Brain microvascular endothelial cell (primary cell): ENCODE measurements around the gene LRTM2.

Experiments used
- DNase-seq: peaks from one replicate; pipeline ENCODE4 v3.0.0-alpha.2; 2020
- H3K27ac ChIP-seq: fragments of 250-450 bp; sonication (Bioruptor Pico); 2 replicates; pipeline ENCODE4 v1.5.1; 2020; ENCODE audit warnings: mild to moderate bottlenecking, moderate library complexity
- H3K27me3 ChIP-seq: fragments of 250-450 bp; sonication (Bioruptor Pico); replicated peaks from 2 replicates; pipeline ENCODE4 v1.5.1; 2020; ENCODE audit warnings: mild to moderate bottlenecking
- H3K36me3 ChIP-seq: fragments of 250-450 bp; sonication (Bioruptor Pico); replicated peaks from 2 replicates; pipeline ENCODE4 v1.5.1; 2020; ENCODE audit warnings: mild to moderate bottlenecking
- H3K4me3 ChIP-seq: 2 replicates; pipeline ENCODE4 v1.5.1; 2011; ENCODE audit warnings: low read depth, mild to moderate bottlenecking, control low read depth, low read length, moderate library complexity
- CTCF ChIP-seq: IDR thresholded peaks from 2 replicates; pipeline ENCODE4 v1.5.1; 2011; ENCODE audit warnings: low read depth, mild to moderate bottlenecking, moderate library complexity, low read length, control low read depth, inconsistent platforms; ENCODE audit errors: missing control alignments
- in situ Hi-C: cut with HindIII; loops from 2 replicates; pipeline ENCODE4 v1.10.0; 2017; ENCODE audit warnings: low sequenced_read_pairs, low pct_ligation_motif_present

LRTM2 gene

GRCh38 chr12:1842905-1843640, 22.7 kb downstream of the LRTM2 start:
- no peak for DNase-seq
- in situ Hi-C loops = no loop called here
- no peaks in the 10 kb centered on the region for H3K36me3 ChIP-seq
- H3K4me3 ChIP-seq = no peak overlapping the region
- no peak overlapping the region for H3K27ac ChIP-seq
- no peaks in the 10 kb centered on the region for H3K27me3 ChIP-seq
- TF ChIP-seq CTCF = no peak

- TF ChIP-seq CTCF = no peak
Observed at GRCh38 chr12:1843641-1844005, 23.3 kb downstream of the LRTM2 start.

GRCh38 chr12:1844223-1844622, 23.9 kb downstream of the LRTM2 start:
- in situ Hi-C loops = no loop called here
- Histone ChIP-seq H3K36me3 (no peaks in the 10 kb centered on the region), H3K4me3 (no peak overlapping the region), H3K27ac (no peak overlapping the region), H3K27me3 (no peaks in the 10 kb centered on the region)
- no peak for TF ChIP-seq CTCF
- DNase-seq = no peak

More at GRCh38 chr12:1843641-1844005, 23.3 kb downstream of the LRTM2 start:
- no peak for DNase-seq
- H3K27ac ChIP-seq = no peak overlapping the region
- H3K27me3 ChIP-seq = no peaks in the 10 kb centered on the region
- no peak overlapping the region for H3K4me3 ChIP-seq
- in situ Hi-C loops = no loop called here
- no peaks in the 10 kb centered on the region for H3K36me3 ChIP-seq

GRCh38 chr12:1844661-1845409, 24.5 kb downstream of the LRTM2 start:
- no peaks in the 10 kb centered on the region for H3K27me3 ChIP-seq
- DNase-seq = no peak
- no peak overlapping the region for H3K27ac ChIP-seq
- H3K36me3 ChIP-seq = no peaks in the 10 kb centered on the region
- in situ Hi-C loops = no loop called here
- no peak for TF ChIP-seq CTCF
- H3K4me3 ChIP-seq = no peak overlapping the region

GRCh38 chr12:1845427-1845826, 25.1 kb downstream of the LRTM2 start:
- no peak overlapping the region for H3K4me3 ChIP-seq
- TF ChIP-seq CTCF = no peak
- no peaks in the 10 kb centered on the region for H3K27me3 ChIP-seq
- no peak overlapping the region for H3K27ac ChIP-seq
- H3K36me3 ChIP-seq = no peaks in the 10 kb centered on the region
- no peak for DNase-seq
- in situ Hi-C loops = no loop called here

- Histone ChIP-seq H3K27ac (no peak overlapping the region), H3K27me3 (no peaks in the 10 kb centered on the region), H3K4me3 (no peak overlapping the region), H3K36me3 (no peaks in the 10 kb centered on the region)
- TF ChIP-seq CTCF = no peak
- no peak for DNase-seq
- in situ Hi-C loops = no loop called here
Observed at GRCh38 chr12:1845886-1846285, 25.5 kb downstream of the LRTM2 start.
